Pulmonary artery endothelial cell (primary cell): ENCODE measurements around the gene WDFY4. TPM values are rescaled to one million over a fixed set of nuclear protein-coding genes. Genes with fewer than 3 reads are reported as not detected.

Experiments
- DNase-seq: peaks from one replicate; pipeline ENCODE4 v3.0.0-alpha.2; 2011; ENCODE audit warnings: low read depth, low spot score
- total RNA-seq: library from RNA; depleted of rRNA; stranded (reverse); fragments of >200 nt; gene quantifications from 2 replicates; pipeline ENCODE4 v1.2.3, GENCODE V29; 2014

Gene WDFY4
- total RNA-seq, 1 donor from 2014 or later, result 19.1 TPM

- no peak for DNase-seq
Measured at GRCh38 chr10:48978318-48978717, 293.6 kb downstream of the WDFY4 start.

- no peak for DNase-seq
Measured at GRCh38 chr10:48981310-48981907, 296.7 kb downstream of the WDFY4 start.

- no peak for DNase-seq
Measured at GRCh38 chr10:48982584-48982983, 297.9 kb downstream of the WDFY4 start.

GRCh38 chr10:48983648-48984351, 299.1 kb downstream of the WDFY4 start:
- no peak for DNase-seq

- no peak for DNase-seq
Measured at GRCh38 chr10:48985621-48986158, 301.0 kb downstream of the WDFY4 start.

GRCh38 chr10:48990226-48990625, 305.6 kb downstream of the WDFY4 start:
- no peak for DNase-seq

GRCh38 chr10:48993627-48994026, 309.0 kb downstream of the WDFY4 start:
- no peak for DNase-seq

GRCh38 chr10:48996329-48996728, 311.7 kb downstream of the WDFY4 start:
- no peak for DNase-seq

GRCh38 chr10:48999346-48999745, 314.7 kb downstream of the WDFY4 start:
- DNase-seq, result no peak

GRCh38 chr10:49000437-49001398, 316.0 kb downstream of the WDFY4 start:
- no peak for DNase-seq

- no peak for DNase-seq
Measured at GRCh38 chr10:49001402-49001801, 316.7 kb downstream of the WDFY4 start.

- DNase-seq, result no peak
Measured at GRCh38 chr10:49001870-49002672, 317.4 kb downstream of the WDFY4 start.

GRCh38 chr10:49005270-49005669, 320.6 kb downstream of the WDFY4 start:
- no peak for DNase-seq

GRCh38 chr10:49007129-49007528, 322.5 kb downstream of the WDFY4 start:
- no peak for DNase-seq

GRCh38 chr10:49008091-49008490, 323.4 kb downstream of the WDFY4 start:
- DNase-seq, result no peak

- DNase-seq, result no peak
Measured at GRCh38 chr10:49008505-49009198, 324.0 kb downstream of the WDFY4 start.

- no peak for DNase-seq
Measured at GRCh38 chr10:49009199-49009979, 324.7 kb downstream of the WDFY4 start.

- no peak for DNase-seq
Measured at GRCh38 chr10:49010295-49010694, 325.6 kb downstream of the WDFY4 start.

GRCh38 chr10:49010865-49011264, 326.2 kb downstream of the WDFY4 start:
- no peak for DNase-seq

GRCh38 chr10:49011756-49012155, 327.1 kb downstream of the WDFY4 start:
- no peak for DNase-seq
